Activated naive CD4-positive, alpha-beta T cell treated with anti-CD3 and anti-CD28 coated beads, Interleukin-2, amount 50 U/mL, for 24 hours (primary cell): ENCODE results near the gene TM4SF1.

Experiments
- H3K27ac Mint-ChIP-seq: one replicate; pipeline ENCODE4 v1.8.0; 2021; ENCODE audit warnings: mild to moderate bottlenecking, mixed read lengths
- H3K27me3 Mint-ChIP-seq: one replicate; pipeline ENCODE4 v1.8.0; 2021; ENCODE audit warnings: mixed read lengths
- H3K36me3 Mint-ChIP-seq: one replicate; pipeline ENCODE4 v1.8.0; 2021; ENCODE audit warnings: mixed read lengths
- H3K4me1 Mint-ChIP-seq: one replicate; pipeline ENCODE4 v1.8.0; 2021; ENCODE audit warnings: mixed read lengths
- H3K4me3 Mint-ChIP-seq: one replicate; pipeline ENCODE4 v1.8.0; 2021; ENCODE audit warnings: mild to moderate bottlenecking, mixed read lengths
- H3K9me3 Mint-ChIP-seq: one replicate; pipeline ENCODE4 v1.8.0; 2021; ENCODE audit warnings: mixed read lengths

Gene TM4SF1, protein sequence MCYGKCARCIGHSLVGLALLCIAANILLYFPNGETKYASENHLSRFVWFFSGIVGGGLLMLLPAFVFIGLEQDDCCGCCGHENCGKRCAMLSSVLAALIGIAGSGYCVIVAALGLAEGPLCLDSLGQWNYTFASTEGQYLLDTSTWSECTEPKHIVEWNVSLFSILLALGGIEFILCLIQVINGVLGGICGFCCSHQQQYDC

DNA sequence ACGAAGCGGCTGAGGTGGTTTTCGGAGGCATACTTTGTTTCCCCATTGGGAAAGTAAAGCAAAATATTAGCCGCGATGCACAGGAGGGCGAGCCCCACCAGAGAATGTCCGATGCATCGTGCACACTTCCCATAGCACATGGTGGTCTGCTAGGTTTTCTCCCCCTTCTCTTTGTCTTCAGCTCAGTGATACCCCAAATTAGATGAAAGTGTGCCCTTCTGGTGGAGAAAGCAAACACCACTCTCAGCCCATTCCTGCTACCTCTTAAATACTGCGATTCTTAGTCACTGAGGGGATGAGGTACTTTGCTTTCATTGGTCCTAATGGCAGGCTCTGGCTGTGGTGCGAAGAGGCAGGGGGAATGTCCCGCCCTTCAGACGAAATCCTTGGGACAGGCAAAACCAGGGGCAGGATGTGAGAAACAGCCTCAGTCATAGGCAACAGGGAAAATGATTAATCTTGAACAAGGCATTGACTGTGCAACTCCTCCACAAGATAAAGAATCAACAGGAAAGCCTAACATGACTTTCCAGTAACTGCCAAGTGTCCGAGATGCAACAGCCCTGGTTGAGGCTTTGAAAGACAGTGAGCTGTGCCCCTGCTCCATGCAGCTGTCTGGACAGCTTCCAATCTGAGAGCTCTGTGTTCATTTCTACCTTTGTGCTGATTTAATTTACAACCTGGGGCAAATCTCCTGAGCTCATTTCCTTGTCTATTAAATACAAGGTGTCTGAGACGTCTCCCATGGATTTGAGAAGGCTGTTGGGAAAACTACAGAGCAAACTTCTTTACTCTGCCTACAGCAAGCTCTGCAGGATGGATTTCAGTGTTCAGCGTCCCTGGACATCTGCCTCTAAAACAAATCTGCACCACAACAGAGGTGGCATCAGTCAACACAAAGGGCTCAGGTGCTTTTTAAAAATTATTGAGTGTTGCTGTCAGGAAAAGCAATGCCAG is at the start of gene TM4SF1:
Gene TM4SF1, minus strand, starts transcription at position 242 of the 957 bp plus-strand sequence. Its CDS starts 102 bp downstream, at position 140.
- Mint-ChIP-seq H3K4me1 (no peaks in the 10 kb centered on the region), H3K4me3 (no peak within 1 kb of the TSS)

DNA sequence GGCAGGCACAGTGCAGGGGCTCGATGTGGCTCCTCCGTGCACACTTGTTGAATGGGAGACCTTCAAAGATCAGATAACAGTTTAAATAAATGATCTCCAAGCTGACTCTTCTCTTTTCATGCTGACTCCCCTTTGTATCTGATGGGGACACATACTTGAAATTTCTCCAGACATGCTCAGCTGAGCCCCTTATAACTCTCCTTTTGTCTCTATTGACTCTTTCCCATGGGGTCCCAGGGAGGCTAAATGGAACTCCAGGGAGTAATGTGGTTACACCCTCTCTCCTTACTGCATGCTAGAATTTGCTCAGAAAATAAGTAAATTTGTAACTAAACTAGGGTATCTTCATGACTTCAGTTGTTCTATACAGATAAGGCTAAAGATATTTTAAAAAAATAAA is 48.9 kb upstream of the TM4SF1 start:
- Mint-ChIP-seq H3K36me3 (no peaks in the 10 kb centered on the region), H3K4me1 (no peaks in the 10 kb centered on the region), H3K4me3 (no peak overlapping the region), H3K27me3 (peaks cover 9% of the 10 kb centered on the region), H3K9me3 (no peaks in the 10 kb centered on the region), H3K27ac (no peak overlapping the region)

More for the DNA sequence above, at the start of gene TM4SF1:
- Mint-ChIP-seq H3K27me3 (peaks cover 6% of the 10 kb centered on the region), H3K36me3 (peaks cover 2% of the 10 kb centered on the region), H3K27ac (no peak within 1 kb of the TSS), H3K9me3 (no peaks in the 10 kb centered on the region)

DNA sequence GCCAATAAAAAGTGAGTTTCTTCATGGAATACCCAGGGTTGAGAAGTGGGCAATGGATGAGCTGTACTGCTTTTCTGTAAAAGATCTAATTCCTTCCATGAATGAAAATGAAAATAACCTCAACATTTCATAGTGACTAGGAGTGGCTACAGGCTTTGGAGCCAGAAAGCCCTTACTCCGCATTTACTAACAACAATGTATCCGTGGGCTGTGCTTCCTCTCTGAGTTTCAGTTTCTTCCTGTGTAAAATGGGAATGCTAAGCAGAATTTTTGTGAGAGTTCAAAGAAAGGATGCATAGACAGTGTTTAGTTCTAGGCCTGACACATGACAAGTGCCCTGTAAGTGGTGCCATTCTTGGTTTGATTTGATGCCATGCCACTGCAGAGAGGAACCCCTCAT is 47.5 kb upstream of the TM4SF1 start:
- H3K27me3 Mint-ChIP-seq = peaks cover 9% of the 10 kb centered on the region
- no peak overlapping the region for H3K27ac Mint-ChIP-seq
- H3K4me1 Mint-ChIP-seq = no peaks in the 10 kb centered on the region
- no peaks in the 10 kb centered on the region for H3K9me3 Mint-ChIP-seq
- no peaks in the 10 kb centered on the region for H3K36me3 Mint-ChIP-seq
- no peak overlapping the region for H3K4me3 Mint-ChIP-seq

DNA sequence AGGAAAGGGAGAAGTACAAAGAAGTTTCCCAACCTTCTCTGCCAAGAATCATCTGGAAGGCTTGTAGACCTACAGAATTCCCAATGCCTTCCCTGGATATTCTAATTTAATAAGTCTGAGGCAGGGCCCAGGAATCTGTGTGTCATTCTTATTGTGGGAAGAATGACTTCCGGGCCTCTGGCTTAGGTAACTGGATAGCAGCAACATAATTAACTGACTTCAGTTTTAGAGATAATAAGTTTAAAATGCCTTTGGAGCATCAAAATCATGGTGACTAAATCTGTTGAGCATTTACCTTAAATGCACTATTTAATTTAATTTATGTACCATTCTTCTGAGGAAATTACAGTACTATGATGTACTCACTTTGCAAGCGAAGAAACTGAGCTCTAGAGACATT is 44.3 kb upstream of the TM4SF1 start:
- no peaks in the 10 kb centered on the region for H3K9me3 Mint-ChIP-seq
- no peaks in the 10 kb centered on the region for H3K36me3 Mint-ChIP-seq
- peaks cover 4% of the 10 kb centered on the region for H3K27me3 Mint-ChIP-seq
- no peak overlapping the region for H3K27ac Mint-ChIP-seq
- no peaks in the 10 kb centered on the region for H3K4me1 Mint-ChIP-seq
- no peak overlapping the region for H3K4me3 Mint-ChIP-seq

DNA sequence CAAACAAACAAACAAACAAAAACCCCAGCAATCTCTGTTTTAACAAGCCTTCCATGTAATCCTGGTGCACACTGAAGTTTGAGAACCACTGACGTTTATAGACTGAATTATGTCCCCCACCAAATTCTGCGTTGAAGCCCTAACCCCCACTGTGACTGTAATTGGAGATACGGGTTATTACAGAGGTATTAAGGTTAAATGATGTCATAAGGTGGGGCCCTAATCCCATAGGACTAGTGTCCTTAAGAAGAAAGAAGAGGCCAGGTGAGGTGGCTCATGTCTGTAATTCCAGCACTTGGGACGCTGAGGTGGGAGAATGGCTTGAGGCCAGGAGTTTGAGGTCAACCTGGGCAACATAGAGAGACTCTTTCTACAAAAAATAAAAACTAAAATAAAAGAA is 42.4 kb upstream of the TM4SF1 start:
- no peaks in the 10 kb centered on the region for H3K9me3 Mint-ChIP-seq
- no peaks in the 10 kb centered on the region for H3K4me1 Mint-ChIP-seq
- no peak overlapping the region for H3K4me3 Mint-ChIP-seq
- no peak overlapping the region for H3K27ac Mint-ChIP-seq
- H3K27me3 Mint-ChIP-seq = peaks cover 4% of the 10 kb centered on the region
- no peaks in the 10 kb centered on the region for H3K36me3 Mint-ChIP-seq

DNA sequence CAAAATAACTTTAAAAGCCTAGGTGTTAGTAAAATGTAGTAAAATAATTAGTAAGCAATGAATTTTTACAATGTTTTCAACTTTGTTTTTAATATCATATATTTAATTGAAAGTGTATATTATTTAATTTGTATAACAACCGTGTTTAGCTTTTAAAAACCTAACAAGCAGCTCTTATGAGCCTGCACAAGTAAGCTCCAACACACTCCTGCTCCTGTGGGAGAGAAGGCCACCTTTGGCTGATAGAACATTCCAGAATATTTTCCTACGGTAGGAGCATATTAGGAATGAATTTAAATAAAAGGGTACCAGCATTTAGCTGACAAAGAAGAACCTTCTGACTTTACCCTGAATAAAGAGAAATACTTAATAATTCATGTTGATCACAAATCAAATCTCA is 40.3 kb upstream of the TM4SF1 start:
- Mint-ChIP-seq H3K27ac (no peak overlapping the region), H3K9me3 (no peaks in the 10 kb centered on the region), H3K4me3 (no peak overlapping the region), H3K27me3 (peaks cover 2% of the 10 kb centered on the region), H3K36me3 (no peaks in the 10 kb centered on the region), H3K4me1 (no peaks in the 10 kb centered on the region)

DNA sequence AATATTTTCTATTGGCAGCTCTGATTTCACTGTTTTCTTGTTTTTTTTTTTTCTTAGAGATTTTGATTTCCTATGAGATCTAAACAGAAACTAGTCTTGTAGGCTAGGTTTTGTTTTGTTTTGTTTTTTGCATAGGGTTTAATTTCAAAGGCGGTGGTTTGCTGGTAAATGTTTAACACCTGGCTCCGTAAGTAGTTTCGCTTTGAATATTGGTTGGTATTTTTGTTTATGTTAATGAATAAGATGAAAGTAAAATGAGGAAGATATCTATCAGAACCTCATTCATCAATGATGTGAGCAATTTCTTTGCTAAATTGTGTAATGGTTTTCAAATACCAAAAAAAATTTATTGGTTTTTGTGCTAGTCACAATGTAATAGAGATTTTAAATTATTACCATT is 39.7 kb upstream of the TM4SF1 start:
- Mint-ChIP-seq H3K4me3 (no peak overlapping the region), H3K36me3 (no peaks in the 10 kb centered on the region), H3K4me1 (no peaks in the 10 kb centered on the region), H3K27me3 (peaks cover 1% of the 10 kb centered on the region), H3K9me3 (no peaks in the 10 kb centered on the region), H3K27ac (no peak overlapping the region)

DNA sequence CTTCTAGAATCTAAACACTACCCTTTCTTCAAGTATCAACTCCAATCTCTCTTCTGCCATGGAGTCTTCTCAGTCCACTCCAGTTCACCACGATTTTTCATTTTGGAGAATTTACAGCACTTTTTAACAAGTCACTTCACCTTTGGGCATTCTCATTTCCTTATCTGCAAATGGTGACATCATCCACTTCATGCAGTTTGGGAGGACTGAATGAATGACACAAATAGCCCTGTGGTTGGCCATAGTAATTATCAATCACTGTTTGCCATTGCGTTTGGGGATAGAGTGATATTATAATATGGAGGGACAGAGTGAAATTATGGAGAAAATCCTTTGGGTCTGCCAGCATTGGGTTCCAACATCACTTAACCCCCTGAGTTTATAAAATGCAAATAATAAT is 38.0 kb upstream of the TM4SF1 start:
- Mint-ChIP-seq H3K27ac (no peak overlapping the region), H3K36me3 (no peaks in the 10 kb centered on the region), H3K9me3 (no peaks in the 10 kb centered on the region), H3K27me3 (no peaks in the 10 kb centered on the region), H3K4me3 (no peak overlapping the region), H3K4me1 (no peaks in the 10 kb centered on the region)

DNA sequence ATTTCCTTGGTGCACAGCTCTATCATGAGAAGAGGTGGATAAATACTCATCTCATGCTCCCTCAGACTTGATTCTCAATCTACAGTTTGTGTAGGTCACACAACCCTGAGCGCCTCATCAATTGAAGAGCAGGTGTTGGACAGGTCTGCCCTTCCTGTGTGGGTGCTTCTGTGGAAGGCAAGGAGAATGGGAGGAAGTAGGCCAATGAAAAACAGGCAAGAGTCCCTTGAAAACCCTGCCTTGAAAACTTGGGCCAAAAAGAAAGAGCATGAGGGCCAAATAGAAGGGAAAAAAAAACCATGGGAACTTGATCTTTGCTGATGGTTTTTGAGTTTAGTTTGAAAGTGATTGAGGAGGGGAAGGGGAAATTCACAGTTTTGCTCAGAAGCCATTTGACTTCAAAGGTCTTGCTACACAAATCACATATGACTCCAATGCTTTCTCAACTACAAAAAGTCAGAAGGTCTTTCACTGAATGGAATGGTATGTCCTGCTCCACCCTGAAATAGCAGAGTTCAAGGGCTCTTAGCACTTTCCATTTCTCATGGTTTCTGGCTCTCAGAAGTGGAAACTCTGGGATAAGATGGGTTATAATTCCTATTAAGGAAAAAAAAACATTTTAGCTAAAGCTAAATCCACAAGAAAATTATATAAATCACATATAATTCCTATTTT is 37.2 kb upstream of the TM4SF1 start:
- no peaks in the 10 kb centered on the region for H3K36me3 Mint-ChIP-seq
- no peaks in the 10 kb centered on the region for H3K9me3 Mint-ChIP-seq
- H3K4me3 Mint-ChIP-seq = no peak overlapping the region
- H3K27ac Mint-ChIP-seq = no peak overlapping the region
- no peaks in the 10 kb centered on the region for H3K27me3 Mint-ChIP-seq
- H3K4me1 Mint-ChIP-seq = no peaks in the 10 kb centered on the region

DNA sequence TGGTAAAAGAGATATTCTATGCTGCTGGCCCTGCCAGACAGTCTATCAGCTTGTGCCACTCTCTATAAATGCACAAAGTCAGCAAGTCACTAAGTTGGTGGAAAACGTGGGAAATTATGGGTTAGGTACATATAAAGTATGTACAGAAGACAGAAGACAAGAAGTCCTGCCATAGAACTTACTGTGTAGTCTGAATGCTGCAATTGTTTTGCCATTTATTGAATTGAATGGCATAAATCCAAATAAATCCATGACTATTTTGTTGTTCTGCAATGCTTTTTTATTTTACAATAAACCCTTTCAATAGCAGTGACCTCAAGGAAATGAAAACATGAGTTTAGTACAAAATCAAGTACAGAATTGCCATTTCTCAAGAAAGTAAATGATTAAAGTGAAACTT is 34.1 kb upstream of the TM4SF1 start:
- H3K36me3 Mint-ChIP-seq = no peaks in the 10 kb centered on the region
- H3K9me3 Mint-ChIP-seq = no peaks in the 10 kb centered on the region
- no peak overlapping the region for H3K27ac Mint-ChIP-seq
- H3K4me3 Mint-ChIP-seq = no peak overlapping the region
- no peaks in the 10 kb centered on the region for H3K4me1 Mint-ChIP-seq
- no peaks in the 10 kb centered on the region for H3K27me3 Mint-ChIP-seq

DNA sequence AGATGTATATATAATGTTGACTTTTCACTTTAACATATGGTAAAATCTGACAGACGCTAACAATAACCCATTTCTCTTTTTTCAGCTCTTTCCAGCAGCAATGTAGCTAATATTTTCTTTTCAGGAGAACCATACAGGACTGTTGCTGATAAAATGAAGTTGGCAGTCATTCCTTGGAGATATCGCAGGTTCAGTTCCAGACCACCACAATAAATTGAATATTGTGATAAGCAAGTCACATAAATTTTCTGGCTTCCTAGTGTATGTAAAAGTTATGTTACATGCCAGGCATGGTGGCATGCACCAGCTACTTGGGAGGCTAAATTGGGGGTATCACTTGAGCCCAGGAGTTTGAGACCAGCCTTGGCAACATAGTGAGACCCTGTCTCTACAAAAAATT is 31.9 kb upstream of the TM4SF1 start:
- H3K27ac Mint-ChIP-seq = no peak overlapping the region
- H3K27me3 Mint-ChIP-seq = peaks cover 2% of the 10 kb centered on the region
- no peaks in the 10 kb centered on the region for H3K9me3 Mint-ChIP-seq
- H3K4me3 Mint-ChIP-seq = no peak overlapping the region
- H3K36me3 Mint-ChIP-seq = no peaks in the 10 kb centered on the region
- H3K4me1 Mint-ChIP-seq = no peaks in the 10 kb centered on the region

DNA sequence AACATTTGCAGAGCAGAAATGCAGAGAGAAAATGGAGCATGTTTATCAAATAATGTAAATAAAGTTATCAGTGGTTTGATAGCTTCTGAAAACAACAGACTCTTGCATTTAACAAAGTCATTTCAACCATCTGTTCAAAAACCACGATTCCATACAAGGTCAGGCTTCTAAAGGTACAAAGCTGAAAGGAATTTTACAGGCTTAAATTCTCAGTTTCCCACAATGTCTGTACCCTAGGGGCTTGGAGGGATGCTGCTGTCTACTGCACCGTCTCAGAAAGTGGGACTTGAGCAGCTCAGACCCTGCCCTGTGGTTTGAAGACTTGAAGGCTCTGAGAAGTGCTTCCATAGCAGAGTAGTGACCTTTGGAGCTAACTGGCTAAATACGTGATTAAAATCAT is 30.4 kb upstream of the TM4SF1 start:
- Mint-ChIP-seq H3K27me3 (peaks cover 6% of the 10 kb centered on the region), H3K36me3 (no peaks in the 10 kb centered on the region), H3K4me1 (no peaks in the 10 kb centered on the region), H3K4me3 (no peak overlapping the region), H3K9me3 (no peaks in the 10 kb centered on the region), H3K27ac (no peak overlapping the region)

DNA sequence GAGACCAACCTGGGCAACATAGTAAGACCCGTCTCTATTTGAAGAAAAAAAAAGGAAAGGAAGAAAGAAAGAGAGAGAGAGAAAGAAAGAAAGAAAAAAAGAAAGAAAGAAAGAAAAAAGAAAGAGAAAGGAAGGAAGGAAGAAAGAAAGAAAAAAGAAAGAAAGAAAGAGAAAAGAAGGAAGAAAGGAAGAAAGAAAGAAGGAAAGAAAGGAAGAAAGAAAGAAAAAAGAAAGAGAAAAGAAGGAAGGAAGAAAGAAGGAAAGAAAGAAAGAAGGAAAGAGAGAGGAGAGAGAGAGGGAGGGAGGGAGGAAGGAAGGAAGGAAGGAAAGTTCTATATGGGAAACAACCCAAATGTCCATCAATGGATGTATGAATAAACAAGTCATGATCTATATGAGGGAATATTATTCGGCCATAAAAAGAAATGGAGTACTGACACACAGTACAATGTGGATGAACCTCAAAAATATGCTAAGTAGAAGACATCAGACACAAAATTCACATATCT is 28.8 kb upstream of the TM4SF1 start:
- no peaks in the 10 kb centered on the region for H3K9me3 Mint-ChIP-seq

DNA sequence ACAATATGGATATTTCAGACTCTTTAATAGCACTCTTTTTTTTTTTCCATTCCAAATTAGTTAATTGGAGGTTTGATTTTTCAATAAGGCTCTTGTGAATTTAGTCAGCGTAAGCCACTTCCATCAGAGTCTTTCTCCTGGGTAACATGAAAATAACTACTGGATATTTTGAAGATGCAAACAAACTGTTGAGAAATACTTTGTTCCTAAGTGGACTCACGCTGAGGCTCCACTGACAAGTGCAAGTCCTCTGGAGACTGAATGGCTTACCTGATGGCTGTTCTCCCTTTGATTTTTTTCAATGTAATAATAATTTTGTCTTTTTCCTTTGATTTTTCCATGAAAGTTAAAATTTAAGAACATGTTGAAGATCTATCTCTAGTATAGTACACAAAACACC is 26.0 kb upstream of the TM4SF1 start:
- H3K4me3 Mint-ChIP-seq = no peak overlapping the region

More for the DNA sequence above, 28.8 kb upstream of the TM4SF1 start:
- Mint-ChIP-seq H3K27me3 (peaks cover 6% of the 10 kb centered on the region), H3K36me3 (no peaks in the 10 kb centered on the region), H3K27ac (no peak overlapping the region), H3K4me1 (no peaks in the 10 kb centered on the region), H3K4me3 (no peak overlapping the region)

DNA sequence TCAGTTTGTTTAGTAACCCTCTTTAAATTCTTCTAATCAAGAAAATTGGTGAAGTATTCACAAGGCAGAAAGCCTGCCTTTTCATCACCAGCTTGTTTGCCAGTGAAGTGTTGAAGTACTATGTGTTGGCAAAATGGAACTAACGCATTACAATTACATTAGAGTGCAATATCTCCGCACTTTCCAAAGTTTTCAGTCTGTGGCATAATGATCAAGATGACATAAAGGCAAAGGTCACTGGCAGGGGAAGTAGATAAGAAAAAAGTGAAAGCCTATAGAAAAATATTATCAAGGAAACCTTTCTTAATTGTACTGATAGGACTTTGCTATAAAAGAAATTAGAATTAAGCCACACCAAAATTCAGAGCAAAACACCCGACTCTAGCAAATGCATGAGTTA is 25.0 kb upstream of the TM4SF1 start:
- Mint-ChIP-seq H3K27me3 (peaks cover 6% of the 10 kb centered on the region), H3K27ac (no peak overlapping the region), H3K4me3 (no peak overlapping the region), H3K9me3 (no peaks in the 10 kb centered on the region), H3K36me3 (no peaks in the 10 kb centered on the region), H3K4me1 (no peaks in the 10 kb centered on the region)

More for the DNA sequence above, 26.0 kb upstream of the TM4SF1 start:
- Mint-ChIP-seq H3K36me3 (no peaks in the 10 kb centered on the region), H3K27ac (no peak overlapping the region), H3K9me3 (no peaks in the 10 kb centered on the region), H3K27me3 (peaks cover 6% of the 10 kb centered on the region), H3K4me1 (no peaks in the 10 kb centered on the region)

DNA sequence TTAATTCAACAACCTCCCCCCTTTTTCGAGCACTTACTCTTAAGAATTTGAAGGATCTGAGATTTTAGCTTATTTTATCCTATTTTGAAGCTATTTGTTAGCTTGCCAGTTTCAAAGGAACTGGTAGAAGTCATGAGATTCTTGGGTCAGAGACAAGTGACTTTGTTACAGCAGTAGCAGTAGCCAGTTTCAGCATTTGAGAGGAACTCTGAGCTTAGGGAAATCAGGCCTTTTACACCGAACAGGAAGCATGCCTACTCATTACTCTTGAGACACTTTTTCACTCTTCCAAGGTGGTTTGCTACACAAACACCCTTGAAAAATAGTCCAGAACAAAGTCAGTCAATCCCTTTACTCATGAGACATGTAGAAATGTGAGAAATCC is 24.5 kb upstream of the TM4SF1 start:
- Mint-ChIP-seq H3K4me1 (no peaks in the 10 kb centered on the region), H3K27me3 (peaks cover 6% of the 10 kb centered on the region), H3K36me3 (no peaks in the 10 kb centered on the region), H3K27ac (no peak overlapping the region), H3K9me3 (no peaks in the 10 kb centered on the region), H3K4me3 (no peak overlapping the region)
